Fibroblast of the conjunctiva (primary cell): Measurements from ENCODE around the gene CHAD.
"Not testable (repeated sequence)": the region's sequence is repeated elsewhere in the genome, so short reads cannot be mapped to it uniquely, and the experiment has no call there.

Experiments
- DNase-seq: peaks from one replicate; pipeline ENCODE4 v3.0.0-alpha.2; 2010; ENCODE audit warnings: low read depth

CHAD gene

DNA sequence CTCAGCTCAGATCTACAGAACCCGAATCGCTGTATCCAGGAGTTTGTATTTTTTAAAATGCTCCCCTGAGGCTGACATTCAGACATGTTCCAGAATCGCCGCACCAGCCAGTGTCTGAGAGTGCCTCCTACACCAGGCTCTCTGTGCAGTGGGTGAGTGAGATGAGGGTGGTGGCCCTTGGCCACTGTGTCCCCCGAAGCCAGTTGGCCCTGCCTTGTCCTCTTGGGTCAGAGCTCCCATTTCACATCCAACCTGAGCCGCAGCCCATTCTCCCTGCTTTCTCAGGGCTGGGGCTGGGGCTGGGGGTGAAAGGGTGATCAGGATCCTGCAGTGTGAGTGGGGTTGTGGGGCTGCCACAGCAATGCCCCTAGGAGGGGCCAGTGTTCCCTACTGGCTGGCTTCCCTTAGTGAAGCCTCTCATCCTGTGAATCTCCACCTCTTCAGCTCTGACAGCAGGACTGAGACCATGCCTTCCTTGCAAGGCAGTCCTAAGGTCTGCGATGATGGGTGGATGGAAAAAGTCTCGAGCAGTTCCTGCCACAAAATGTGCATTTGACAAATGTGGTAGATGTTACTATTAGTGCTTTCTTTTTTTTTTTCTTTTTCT, 26.6 kb upstream of the CHAD start:
- DNase-seq = no peak

- no peak for DNase-seq
Observed at GRCh38 chr17:50493744-50494143, 25.1 kb upstream of the CHAD start.

DNA sequence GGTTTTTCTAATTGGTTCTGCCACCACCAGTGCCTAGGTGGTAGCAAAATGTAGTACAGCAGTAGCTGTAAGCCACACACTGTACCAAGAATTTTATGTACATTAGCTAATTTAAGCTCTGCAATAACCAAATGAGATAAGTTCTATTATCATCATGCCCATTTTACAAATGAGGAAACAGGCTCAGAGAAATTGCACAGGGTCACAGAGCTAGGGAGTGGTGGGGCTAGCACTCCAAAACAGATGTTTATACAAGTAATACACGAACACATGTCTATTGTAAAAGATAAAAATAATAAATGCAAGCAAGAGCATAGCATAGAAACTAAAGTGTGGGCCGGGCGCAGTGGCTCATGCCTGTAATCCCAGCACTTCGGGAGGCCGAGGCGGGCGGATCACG, 23.5 kb upstream of the CHAD start:
- no peak for DNase-seq

DNA sequence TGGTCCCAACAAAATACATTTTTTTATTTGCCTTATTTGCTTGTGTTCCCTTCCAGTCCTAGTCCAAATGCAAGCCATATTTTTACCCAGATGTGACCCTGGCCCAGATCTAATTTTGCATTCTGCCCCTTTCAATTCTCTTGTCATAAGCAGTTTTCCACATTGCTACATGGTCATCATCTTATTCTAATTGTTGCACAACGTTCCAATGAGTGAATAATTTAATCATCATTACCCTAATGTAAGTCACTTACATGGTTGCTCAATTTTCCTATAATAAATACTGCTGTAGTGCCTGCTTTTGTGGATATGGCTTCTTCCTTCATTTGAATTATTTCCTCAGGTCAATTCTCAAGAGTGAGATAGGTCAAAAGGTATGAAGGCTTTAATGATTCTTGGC, 22.8 kb upstream of the CHAD start:
- DNase-seq = no peak

- DNase-seq = no peak
Observed at GRCh38 chr17:50488880-50489279, 20.2 kb upstream of the CHAD start.

- no peak for DNase-seq
Observed at GRCh38 chr17:50487213-50488096, 18.8 kb upstream of the CHAD start.

DNA sequence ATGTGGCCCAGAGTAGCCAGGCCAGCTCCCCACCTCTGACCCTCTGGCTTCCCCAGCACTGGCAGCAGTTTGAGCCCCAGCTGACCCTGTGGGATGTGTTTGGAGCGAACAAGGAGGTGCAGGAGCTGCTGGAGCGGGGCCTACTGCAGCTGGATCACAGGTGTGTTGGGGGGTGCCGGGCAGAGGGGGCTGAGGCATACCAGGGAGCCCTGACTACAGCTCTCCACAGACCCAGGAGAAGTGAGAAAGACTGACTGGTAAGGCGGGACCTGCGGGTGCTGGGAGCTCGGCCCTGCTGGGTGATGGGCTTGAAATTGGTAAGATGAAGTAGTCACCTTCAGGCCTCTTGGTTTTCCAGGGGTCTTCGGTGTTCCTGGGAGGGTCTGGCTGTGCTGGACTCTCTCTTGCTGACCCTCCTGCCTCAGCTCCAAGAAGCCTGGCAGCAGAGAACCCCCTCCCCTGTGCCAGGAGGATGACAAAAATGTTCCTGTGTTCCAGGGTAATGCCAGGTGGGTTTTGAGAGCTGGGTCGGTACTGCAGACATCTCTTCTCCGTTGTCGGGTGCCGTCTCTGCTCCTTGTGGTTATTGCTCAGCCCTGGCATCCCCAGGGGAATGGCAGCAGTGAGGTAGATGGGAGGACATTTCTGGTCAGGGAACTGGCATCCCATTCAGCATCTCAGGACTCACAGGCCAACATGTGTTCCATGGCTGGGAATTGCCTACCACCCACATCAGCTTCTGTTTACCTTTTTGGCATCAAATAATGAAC, 15.9 kb upstream of the CHAD start:
- DNase-seq = no peak

DNA sequence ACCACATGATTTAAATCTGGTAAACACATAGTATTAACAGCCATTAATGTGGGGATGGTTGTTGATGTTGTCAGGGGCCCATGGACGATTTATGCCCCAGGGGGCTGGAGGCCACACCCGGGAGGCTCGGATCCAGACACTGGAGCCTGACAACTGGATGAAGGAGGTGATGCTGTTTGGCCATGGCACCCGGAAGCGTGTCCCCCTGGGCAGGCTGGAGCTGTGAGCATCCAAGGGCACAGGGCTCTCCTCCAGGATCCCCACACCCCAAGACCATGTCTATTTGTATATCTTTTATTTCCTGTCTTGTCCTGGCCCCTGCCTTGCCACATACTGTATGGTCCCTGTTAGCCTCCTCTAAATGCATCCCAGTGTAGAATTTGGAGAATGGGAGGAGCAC, 14.6 kb upstream of the CHAD start:
- DNase-seq = no peak

- DNase-seq = peak; percentile 96
Observed at GRCh38 chr17:50482516-50482915, 13.8 kb upstream of the CHAD start.

- DNase-seq = no peak
Observed at GRCh38 chr17:50482110-50482509, 13.4 kb upstream of the CHAD start.

DNA sequence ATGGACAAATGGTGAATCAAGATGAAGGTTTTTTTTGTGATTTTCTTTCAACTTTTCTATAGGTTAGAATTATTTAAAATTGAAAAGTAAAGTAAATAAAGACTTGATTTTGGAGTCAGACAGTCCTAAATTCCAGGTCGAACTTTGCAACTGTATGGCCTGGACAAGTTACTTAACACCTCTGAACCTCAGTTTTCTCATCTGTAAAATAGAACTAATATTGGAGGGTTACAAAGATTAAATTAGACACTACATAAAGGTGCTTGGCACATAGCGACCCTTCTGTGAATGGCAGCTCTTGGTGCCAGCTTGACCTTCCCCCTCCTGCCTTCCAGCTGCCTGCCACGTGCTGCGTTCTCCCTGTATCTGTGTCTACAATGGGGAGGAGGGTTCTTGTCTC, 13.0 kb upstream of the CHAD start:
- no peak for DNase-seq

- DNase-seq = no peak
Observed at GRCh38 chr17:50480854-50481490, 12.3 kb upstream of the CHAD start.

GRCh38 chr17:50480142-50480764, 11.6 kb upstream of the CHAD start:
- no peak for DNase-seq

GRCh38 chr17:50479522-50480141, 11.0 kb upstream of the CHAD start:
- DNase-seq = peak; percentile 69

DNA sequence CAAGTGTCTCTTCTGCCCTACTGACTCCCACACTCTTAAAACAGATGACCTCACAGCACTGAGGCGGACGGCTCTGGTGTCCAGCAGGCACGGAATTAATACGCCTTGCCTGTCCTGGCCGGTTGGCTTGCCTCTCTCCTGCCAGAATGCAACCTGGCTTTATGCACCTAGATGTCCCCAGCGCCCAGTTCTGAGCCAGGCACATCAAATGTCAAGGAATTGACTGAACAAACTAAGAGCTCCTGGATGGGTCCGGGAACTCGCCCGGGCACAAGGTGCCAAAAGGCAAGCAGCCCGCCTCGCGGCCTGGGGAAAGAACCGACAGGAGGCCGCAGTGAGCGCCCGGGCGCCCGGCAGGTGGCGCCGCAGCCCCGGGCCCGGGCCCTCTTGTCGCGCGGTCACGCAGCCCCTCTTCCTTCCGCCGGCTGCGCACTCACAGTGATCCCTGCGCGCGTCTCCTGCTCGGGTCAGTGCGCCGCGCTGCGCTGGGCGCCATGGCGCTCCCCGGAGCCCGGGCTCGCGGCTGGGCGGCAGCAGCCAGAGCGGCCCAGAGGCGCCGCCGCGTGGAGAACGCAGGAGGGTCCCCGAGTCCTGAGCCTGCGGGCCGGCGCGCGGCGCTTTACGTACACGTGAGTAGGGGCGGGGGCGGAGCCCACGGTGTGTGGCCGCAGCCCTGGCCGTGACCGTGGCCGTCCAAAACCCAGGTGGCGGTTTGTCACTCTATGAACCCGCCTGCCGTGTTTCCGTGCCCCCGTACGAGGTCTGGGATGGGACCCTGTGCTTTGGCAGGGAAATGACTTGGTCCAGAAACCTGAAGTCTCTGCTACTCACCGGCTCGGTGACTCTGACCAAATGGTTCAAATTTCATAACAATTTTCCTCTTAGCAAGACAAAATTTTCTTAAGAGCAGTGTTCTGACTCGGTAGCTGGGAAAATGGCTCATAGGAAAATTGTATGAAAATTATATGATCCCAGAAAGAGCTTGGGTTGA, 10.0 kb upstream of the CHAD start, which contains the start of gene RSAD1:
Gene RSAD1 (plus strand): TSS at position 470 of the 991 bp plus-strand sequence. CDS start 25 bp downstream, at position 495.
- peak; percentile 75 for DNase-seq

DNA sequence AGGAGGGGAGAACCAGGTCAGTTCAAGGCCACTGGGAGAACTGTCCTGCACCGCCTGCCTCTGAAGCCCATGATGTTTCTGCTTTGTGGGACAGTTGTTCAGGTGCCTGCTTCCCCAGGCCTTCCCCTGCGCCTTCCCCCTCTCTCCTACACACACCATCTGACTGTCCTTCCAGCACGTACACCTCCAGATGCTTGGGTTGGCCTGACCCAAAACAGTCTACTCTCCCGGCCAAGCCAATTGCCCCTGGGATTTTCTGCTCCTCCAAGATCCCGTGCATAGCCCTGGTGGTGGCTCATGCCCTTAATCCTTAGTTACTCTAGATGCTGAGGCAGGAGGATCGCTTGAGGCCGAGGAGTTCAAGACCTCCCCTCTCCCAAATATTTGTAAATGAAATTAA, 9.3 kb upstream of the CHAD start:
- DNase-seq = no peak

DNA sequence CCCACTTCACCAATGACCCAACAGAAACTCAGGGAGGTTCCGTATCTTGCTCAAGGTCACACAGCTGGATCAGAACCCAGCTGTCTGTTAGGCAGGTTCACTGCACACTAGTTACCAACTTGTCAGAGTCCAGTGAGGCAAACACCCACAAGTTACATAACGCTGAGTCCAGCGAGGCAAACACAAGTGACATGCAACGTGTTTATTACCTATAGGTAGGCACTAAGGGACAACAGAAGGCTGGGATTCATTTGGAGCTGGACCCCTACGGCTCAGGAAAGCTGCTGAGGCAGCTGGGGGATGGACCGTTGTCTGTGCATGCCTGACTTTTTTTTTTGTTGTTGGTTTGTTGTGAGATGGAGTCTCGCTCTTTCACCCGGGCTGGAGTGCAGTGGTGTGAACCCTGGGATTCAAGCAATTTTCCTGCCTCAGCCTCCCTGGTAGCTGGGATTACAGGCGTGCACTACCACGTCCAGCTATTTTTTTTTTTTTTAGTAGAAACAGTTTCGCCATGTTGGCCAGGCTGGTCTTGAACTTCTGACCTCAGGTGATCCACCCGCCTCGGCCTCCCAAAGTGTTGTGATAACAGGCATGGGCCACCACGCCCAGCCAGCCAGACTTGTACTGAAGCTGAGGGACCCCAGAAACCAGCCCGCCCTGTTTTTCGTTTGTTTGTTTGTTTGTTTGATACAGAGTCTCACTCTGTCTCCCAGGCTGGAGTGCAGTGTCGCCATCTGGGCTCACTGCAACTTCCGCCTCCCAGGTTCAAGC, 8.1 kb upstream of the CHAD start:
- no peak for DNase-seq

- not testable (repeated sequence) for DNase-seq
Observed at GRCh38 chr17:50475775-50476544, 7.3 kb upstream of the CHAD start.

- no peak for DNase-seq
Observed at GRCh38 chr17:50475362-50475761, 6.7 kb upstream of the CHAD start.
